GM08714 (cell line): ENCODE results near the gene CALML6.
"Not testable (repeated sequence)": the region's sequence is repeated elsewhere in the genome, so short reads cannot be mapped to it uniquely, and the experiment has no call there.

Source experiments
- H3K4me3 ChIP-seq: fragments of 200-500 bp; sonication (Bioruptor generic); 2 replicates; pipeline ENCODE4 v1.5.1; 2014; ENCODE audit warnings: mild to moderate bottlenecking, low read length, inconsistent platforms
- ZNF274 ChIP-seq: IDR thresholded peaks from 2 replicates; pipeline ENCODE4 v1.6.1; 2012; ENCODE audit warnings: mild to moderate bottlenecking, low read depth, low read length

The CALML6 gene

GRCh38 chr1:1921901-1922701 is 7.0 kb downstream of the CALML6 start:
- no peak overlapping the region for H3K4me3 ChIP-seq

GRCh38 chr1:1922702-1922955 is 7.6 kb downstream of the CALML6 start:
- H3K4me3 ChIP-seq = no peak overlapping the region
- TF ChIP-seq ZNF274 = no peak

More at GRCh38 chr1:1921901-1922701, 7.0 kb downstream of the CALML6 start:
- no peak for TF ChIP-seq ZNF274

GRCh38 chr1:1922956-1923833 is 8.1 kb downstream of the CALML6 start:
- no peak overlapping the region for H3K4me3 ChIP-seq
- no peak for TF ChIP-seq ZNF274

GRCh38 chr1:1924386-1924785 is 9.3 kb downstream of the CALML6 start:
- H3K4me3 ChIP-seq = no peak overlapping the region
- TF ChIP-seq ZNF274 = no peak

- no peak for TF ChIP-seq ZNF274
Observed at GRCh38 chr1:1924849-1925248, 9.8 kb downstream of the CALML6 start.

GRCh38 chr1:1925437-1926345 is 10.6 kb downstream of the CALML6 start:
- TF ChIP-seq ZNF274 = no peak
- no peak overlapping the region for H3K4me3 ChIP-seq

More at GRCh38 chr1:1924849-1925248, 9.8 kb downstream of the CALML6 start:
- H3K4me3 ChIP-seq = no peak overlapping the region

GRCh38 chr1:1926346-1926811 is 11.3 kb downstream of the CALML6 start:
- TF ChIP-seq ZNF274 = no peak
- H3K4me3 ChIP-seq = no peak overlapping the region

GRCh38 chr1:1926886-1927660 is 12.0 kb downstream of the CALML6 start:
- H3K4me3 ChIP-seq = no peak overlapping the region
- no peak for TF ChIP-seq ZNF274

- TF ChIP-seq ZNF274 = no peak
- no peak overlapping the region for H3K4me3 ChIP-seq
Observed at GRCh38 chr1:1927751-1928150, 12.7 kb downstream of the CALML6 start.

- TF ChIP-seq ZNF274 = no peak
- no peak overlapping the region for H3K4me3 ChIP-seq
Observed at GRCh38 chr1:1928231-1929101, 13.4 kb downstream of the CALML6 start.

GRCh38 chr1:1929102-1929638 is 14.1 kb downstream of the CALML6 start:
- no peak for TF ChIP-seq ZNF274
- H3K4me3 ChIP-seq = no peak overlapping the region

- H3K4me3 ChIP-seq = no peak overlapping the region
- TF ChIP-seq ZNF274 = no peak
Observed at GRCh38 chr1:1929639-1930545, 14.8 kb downstream of the CALML6 start.

GRCh38 chr1:1934848-1935247 is 19.8 kb downstream of the CALML6 start:
- H3K4me3 ChIP-seq = not testable (repeated sequence)
